HG03139 (cell line): ENCODE measurements around the gene NEUROD2.
"Not testable (repeated sequence)": the region's sequence is repeated elsewhere in the genome, so short reads cannot be mapped to it uniquely, and the experiment has no call there.

Experiments
- ATAC-seq: cut with Tn5 transposase; IDR thresholded peaks from one replicate; pipeline ENCODE4 v1.9.1; 2021; ENCODE audit not compliant: unreplicated experiment

The NEUROD2 gene

DNA sequence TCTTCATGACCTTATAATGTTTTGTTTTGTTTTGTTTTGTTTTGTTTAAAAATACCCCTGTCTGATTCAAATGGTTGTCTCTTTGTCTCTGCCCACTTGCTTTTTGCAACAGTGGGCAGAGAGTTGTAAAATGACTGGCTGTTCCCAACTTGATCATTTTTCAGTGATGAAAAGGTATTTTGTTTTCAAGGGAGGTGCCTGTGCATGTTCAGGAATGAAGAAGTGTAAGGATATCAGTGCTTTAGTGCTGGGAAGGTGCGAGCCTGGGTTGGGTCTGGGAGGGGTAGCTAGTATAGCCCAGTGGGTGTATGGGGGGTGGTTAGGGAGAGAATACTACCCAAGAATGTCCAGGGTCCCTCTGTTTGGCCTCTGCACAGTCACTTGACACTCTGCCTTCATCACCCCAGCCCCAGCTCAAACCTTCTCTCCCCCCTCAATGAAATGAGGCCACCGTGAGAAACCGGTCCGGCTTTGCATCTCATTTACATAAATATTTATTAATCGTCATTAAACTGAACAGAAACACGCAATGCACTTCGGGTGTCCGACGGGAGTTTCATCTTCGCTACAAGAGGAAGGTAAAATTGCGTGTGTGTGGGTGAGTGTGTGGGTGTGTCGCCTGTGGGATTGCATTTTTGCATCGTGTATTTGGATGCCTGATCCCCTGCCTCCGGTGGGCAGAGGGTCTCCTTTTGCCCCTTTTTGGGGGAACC is 4.3 kb downstream of the NEUROD2 start:
- ATAC-seq, result no peak

DNA sequence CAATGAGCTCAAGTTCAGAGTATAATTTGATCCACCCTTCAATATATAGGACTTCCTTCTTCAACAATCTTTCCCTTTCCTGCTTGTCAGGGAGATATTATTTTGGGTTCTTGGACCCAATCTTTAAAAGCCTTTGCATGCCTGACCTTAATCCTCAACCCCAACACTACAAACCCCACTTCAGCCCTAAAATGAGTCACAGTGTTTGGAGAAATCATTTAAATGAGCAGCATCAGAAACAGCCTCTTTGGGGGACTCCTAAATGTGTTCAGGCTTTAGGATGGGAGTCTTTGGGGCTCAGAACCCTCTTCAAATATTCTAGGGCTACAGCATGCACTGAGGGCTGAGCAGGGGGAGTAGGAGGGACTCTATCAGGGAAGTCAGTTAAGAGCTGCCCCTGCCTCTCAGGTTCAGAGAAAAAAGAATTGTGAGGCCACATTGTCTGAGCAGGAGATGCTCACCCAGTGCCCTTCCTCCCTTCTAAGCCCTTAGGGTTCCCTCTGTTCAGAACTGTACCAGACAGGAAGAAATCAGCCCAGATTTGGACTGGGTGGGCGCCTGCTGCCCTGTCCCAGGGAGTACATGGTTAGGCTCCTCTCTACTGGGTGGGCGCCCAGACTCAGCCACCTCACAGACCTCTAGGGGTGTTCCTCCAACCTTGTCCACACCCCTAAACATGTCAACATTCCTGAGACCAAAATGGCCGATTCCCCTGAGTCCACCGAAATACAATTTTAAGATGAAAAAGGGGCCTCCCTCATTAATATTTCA is 5.0 kb downstream of the NEUROD2 start:
- no peak for ATAC-seq

DNA sequence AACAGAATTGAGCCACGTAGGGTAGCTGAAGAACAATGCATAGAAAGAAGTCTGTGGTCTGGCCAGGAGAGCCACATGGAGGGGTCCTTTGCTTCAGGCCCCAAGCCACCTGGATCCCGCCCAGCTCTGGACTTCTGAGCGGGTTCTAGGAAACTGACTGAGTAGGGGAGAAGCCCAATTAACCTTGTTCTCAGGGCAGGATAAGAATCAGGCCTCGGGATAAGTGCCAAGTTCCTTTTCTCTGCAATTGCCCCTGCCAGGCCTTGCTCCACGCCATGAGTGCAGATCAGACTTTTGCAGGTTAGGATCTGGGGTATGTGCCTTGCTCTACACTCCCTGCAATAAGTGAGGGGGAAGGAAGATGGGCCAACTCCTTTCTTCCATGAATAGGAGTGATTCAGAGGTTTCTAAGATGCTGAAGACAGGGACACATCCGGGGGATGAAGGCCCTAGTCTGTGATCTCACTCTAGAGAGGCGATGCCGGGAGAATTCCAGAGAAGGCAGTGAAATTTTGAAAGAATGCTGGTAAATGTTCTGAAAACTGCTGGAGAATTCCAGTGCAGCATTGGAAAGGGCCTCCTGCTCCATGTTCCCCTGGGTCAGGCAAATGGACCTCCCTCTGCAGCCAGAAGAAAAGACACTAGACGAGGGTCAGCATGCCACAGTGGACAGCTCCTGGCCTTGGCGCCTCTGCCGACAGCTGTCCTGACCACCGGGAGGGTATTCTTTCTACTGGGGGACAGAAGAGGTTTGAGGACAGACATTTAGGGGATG is 5.8 kb downstream of the NEUROD2 start:
- ATAC-seq, result no peak

DNA sequence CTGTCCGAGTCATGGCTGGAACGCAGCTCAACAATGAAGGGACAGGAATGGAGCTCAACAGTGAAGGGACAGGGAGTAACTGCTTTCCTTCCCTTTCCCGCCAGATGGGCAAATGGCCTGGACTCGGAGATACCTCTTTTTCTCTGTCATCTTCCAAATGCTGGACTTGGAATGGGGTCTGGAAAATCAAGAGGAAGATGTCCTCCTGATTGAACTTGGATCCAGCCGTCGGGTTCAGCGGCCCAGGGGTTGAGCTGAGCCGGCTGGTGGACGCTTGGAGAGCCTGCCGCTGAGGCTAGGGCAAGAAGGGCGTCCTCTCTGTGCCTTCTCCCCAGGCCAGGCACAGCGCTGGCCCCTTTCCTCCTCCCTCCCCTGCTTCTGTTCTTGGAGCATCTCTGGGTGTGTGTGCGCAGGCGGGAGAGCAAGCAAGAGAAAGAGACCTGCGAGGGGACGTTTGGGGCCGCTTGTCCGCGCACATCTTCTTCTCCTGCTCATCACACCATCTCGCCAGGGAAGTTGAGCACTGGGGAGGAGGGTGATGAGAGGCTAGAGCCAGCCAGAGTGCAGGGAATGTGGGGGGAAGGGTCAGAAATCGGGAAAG is 6.6 kb downstream of the NEUROD2 start:
- ATAC-seq, result no peak

DNA sequence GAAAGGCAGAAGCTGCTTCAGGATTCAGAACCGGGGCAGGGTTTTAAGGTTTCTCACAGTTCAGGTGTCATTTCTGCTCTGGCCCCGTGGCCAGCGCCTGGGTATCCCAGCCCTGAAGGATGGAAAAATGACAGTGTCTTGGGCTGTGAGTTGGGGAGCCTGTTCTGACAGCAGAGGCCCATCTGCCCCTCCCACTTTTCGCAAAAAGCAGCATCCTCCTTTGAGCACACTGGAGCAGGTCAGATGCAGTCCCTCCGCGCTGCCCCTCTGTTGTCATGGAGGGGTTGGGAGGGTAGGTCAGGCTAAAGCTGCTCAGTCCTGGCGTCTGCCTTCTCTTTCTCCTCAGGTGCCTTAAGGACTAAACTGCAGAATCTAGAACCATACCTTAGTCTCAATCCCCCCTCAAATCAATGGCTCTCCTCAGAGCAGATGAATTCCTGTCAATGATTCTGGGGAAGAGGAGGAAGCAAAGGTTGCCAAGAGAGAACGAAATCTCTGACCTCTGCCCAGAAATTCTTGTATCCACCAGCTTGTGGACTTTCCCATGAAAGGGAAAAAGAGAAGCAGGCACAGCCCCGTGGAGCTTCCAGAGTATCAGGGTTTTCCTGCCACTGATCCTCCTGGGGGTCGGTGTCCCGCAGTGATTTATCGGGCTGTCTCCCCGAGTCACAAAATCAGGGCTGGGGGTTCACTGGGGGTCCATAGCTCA is 7.3 kb downstream of the NEUROD2 start:
- no peak for ATAC-seq

DNA sequence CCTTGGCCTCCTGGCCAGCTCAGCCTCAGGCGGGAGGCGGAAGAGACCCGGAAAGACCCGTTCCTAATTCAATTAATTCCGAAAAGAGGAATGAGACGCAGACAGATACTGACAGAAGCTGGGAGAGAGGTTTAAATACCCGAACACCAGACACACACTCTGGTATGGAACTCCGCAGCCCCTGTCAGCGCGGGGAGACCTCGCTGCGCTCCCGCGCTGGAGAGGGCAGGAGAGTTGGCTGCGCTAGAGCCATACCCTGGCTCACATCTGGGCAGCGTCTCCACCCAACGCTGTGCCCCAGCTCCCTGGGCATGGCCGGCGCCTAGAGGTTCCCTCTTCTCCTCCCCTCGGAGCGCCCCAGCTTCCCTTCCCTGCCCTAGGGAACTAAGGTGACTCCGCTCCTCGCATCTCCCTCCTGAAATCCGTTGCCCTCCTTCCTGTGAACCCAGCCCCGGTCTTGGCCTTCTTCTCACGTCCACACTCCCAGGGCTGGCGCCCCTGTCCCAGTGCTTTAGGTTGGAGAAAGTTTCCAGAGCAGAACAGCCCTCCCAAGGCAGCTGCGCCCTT is 8.0 kb downstream of the NEUROD2 start:
- ATAC-seq, result no peak

DNA sequence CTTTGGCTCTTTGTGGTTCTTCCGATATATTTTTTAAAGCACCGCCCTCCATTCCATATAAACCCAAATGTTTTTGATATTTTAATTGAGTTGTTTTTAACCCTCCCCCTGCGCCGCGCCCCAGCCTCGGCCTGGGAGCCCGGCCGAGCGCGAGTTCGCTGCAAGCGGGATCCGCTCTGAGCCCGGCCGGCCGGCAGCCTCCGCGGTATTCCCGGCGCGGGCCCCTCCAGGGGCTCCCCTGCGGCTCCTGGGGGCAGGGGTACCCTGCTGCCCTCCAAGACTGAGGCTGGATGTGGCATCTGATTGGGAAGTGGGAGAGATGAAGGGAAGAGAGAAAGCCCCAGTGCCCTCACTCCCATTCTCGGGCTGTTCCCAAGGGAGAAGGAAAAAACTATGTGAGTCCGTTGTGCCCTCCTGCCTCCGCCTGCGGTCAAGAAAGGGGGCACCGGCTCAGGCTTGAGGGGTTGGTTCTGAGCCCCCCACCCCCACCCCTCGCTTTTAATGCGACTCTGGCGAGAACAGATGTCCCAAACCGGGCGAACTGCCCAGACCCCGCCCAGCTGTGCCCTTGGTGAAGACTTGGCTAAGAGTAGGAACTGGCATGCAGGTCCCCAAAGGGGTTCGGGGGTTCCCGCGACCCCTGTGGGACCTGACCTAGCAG is 8.6 kb downstream of the NEUROD2 start:
- no peak for ATAC-seq

DNA sequence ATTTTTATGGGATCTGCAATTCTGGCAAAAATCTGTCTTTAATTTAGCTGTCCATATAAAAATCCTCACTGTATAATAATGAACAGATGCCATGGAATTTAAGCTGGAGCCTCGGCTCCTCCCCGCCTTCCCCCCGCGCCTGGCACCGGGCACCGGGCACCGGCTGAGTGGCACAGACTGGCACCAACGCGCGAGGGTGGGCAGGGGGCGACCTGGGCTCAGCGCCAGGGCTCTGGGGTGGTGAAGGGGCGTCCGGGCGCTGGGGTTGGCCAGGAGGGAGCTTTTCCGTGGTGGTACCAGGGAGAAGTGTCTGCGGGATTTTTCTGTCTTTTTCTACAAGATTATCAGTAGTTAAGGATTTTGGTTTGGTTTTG is 9.1 kb downstream of the NEUROD2 start:
- ATAC-seq, result no peak

DNA sequence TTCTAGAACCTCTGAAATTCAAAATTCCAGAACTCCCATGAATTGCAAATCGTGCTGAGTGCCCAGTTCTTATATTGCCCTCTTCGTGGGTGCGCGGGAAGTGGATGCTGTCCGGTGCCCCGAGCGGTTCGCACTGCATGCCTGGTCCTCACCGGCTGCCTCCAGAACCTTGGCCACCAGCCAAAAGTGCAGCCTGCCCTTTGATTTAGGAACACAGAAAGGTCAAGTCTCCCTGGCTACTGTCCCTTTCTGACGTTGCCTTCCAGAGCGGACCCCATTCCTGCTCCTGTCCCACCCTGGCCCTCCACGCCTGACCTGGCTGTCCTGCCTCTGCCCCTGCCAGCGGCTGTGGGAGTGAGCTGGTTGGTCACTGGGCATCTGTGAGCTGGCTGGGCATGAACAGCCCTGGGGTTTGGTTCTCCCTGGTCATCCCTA is 9.7 kb downstream of the NEUROD2 start:
- ATAC-seq, result no peak

DNA sequence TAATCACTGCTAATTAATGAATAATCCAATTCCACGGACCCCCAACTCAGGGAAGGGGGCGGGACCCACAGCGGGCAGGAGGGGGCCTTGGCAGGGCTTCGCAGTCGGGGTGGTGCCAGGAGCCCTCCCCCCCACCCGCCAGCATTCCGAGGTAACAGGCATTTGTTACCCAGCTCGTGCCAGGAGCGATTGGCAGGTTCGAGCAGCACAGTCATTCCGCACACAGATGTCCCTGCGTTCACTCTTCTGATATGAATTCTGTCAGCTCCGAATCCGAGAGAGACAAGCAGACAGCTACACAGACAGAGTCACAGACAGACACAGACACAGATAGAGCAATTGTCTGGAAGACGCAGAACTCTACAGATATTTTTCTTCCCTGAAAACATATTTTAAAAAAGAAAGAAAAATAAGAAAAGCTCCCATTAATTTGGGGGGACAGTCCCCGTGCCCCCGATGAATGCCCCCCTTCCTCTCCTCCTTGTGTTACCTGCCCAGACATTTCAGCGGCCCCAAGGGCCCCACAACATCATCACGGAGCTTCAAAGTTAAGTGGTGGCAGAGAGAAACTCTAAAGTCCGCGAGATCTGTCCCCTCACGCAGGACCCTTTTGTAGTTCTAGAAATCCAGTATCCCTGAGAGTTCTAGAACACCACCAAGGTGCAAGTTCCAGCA is 10.2 kb downstream of the NEUROD2 start:
- no peak for ATAC-seq

DNA sequence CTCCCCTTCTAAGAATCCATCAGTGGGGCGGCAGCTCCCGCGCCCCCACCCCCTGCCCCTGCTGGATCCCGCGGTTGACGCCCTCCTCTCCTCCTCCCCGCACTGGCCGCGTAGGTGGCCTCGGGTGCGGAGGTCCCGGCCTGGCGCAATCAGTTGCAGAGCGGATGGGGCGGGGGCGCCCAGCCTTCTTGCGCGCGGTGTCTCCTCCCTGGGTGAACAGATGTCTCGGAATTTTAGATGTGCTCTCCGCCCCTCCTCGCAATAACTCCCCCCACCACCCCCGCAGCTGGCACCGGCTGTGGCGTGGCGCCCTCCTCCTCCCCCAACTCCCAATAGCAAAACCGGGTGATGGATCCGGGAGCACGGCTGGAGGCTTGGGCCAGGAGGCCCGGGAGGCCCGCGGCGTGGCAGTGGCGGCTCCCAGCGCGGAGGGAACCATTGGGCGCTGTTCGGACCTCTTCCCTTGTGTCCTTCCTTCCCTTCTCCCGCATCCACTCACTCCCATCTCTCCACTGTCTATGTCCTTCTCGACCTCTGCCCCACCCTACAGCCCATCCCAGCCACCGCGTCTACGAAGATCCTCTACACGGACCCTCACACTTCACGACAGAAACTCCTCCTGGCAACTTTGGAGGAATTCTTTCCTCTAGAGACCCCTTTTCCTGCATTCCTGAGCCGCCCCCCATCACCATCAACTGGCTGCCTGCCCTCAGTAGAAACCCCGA is 11.0 kb downstream of the NEUROD2 start:
- no peak for ATAC-seq

DNA sequence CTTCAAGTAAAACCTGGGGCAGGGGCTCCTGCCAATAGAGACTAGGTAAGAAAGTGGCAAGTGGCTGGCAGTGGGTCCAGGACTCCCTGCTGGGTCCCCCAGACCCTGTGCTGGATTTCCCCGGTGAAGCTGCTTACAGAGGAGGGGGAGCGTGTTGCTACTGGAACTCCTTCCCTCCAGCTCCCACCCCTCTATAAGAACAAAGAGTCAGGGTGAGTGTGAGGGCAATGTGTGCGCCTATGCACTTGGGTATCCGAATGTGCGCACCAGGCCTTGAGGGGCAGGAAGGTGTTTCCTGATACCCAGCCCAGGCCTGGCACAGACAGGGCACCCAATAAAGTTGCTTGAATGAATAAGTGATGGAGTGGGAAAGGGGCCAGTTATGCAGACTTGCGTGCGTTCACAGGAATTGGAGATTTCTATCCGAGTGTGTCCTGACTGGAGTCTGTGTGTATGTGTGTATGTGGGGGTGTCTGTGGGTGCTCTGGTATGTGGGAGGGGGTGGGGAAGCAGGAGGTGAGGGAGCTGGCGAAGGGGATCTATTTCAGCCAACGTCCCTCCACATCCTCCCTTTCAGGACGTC is 11.7 kb downstream of the NEUROD2 start:
- ATAC-seq, result no peak

DNA sequence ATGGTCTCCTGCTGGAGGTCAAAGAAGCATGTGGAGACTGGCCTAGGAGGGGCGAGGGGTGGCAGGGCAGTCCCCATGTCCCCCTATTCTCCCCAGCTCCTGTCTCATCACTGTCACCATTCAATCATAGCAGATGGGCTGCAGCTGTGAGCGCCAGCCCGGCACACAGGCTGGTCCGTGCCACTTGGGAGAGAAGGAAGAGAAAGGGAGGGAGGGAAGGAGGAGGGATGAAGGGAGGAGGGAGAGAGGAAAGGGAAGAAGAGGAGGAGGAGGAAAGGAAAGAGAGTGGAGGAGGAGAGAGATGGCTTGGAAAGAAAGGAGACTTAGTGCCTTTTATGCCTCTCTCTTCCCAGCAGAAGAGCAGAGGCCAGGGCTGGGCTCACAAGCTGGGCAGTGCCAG is 12.4 kb downstream of the NEUROD2 start:
- ATAC-seq, result no peak

DNA sequence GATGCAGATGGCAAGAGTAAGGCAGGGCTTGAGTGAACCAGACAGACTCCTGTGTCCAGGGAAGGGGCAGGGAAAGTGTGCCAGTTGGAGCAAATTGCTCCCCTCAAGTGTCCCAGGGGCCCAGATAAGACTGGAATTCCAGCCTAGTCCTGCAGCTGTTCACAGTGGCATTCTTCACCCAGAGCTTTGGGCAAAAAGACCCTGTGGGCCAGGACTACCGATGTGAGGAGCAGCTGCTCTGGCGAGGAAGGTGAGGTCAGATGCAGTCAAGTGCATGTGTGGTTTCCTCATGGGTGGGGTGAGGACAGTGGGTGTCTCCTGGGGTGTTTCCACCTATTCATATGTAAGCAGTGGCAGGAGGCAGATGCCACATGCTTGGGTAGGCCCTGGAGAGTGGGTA is 14.3 kb downstream of the NEUROD2 start:
- ATAC-seq, result no peak

DNA sequence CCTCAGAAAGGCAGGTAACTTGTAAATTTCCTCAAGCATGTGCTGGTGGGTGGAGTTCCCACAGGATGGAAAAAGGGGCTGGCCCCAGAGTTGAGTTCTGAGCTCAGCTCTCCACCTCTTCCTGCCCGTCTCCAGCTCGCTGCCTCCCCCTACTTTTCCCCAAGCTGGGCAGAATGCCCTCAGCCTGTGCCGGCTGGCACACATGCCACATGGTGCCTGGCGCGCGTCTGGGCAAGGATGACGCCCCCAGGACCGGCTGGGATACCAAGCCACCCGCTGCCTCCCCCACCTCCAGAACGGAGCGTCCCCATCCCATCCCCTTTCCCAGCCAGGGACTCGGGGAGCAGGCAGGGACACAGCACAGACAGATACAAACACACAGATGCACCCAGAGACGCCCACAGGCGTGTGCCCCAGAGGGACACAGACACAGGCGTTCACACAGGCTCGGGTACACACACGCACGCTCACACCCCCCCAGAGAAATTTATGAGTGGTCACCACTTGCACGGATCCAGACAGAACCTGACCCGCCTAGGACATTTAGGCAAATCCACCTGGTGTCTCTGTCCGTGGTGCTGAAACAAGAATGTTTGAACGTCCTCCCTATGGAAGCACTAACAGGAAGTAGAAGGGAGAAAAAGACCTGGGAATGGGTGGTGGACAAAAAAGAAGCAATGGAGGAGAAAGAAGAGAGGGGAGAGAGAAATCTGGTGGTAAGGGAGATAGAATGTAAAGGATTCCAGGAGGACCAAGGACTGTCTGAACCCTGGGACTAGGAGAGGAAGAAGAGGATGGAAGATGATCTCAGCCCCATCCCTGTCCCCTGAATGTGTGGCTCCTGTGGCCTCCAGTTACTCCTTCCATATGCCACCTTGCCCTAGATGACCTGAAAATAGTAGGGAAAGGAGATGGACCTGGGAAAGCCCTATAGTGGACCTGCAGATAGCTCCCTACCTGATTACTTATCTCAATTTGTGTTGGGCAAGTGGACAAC is 15.5 kb downstream of the NEUROD2 start:
- no peak for ATAC-seq

DNA sequence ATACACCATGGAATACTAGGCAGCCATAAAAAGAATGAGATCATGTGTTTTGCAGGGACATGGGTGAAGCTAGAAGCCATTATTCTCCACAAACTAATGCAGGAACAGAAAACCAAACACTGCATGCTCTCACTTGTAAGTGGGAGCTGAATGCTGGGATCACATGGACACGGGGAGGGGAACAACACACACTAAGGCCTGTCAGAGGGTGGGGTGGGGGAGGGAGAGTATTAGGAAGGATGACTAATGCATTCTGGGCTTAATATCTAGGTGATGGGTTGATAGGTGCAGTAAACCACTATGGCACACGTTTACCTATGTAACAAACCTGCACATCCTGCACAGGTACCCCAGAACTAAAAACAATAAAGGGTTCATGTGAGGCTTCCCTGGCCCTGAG is 17.5 kb downstream of the NEUROD2 start:
- ATAC-seq, result not testable (repeated sequence)

DNA sequence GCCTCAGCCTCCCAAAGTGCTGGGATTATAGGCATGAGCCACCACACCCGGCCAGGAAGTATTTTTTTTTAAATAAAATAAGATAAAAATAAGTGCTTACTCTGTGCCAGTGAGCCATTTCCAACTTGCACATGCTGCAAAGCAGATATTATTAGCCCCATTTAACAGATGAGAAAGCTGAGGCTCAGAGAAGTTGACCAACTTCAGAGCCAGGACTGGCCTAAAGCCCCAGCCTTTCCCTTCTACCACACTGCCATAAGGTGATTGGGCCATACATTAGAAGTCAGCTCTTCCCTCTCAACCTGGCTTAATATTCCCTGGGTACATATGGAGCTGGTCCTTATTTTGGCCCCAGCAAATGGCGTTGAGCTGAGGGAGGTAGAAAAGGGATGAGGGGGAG is 25.1 kb downstream of the NEUROD2 start:
- ATAC-seq, result no peak
